Posterior vena cava (tissue), 2 donors: ENCODE measurements around the gene KCNE3. TPM values are rescaled to one million over a fixed set of nuclear protein-coding genes. Genes with fewer than 3 reads are reported as not detected.

Experiments used
- DNase-seq: peaks from one replicate; pipeline ENCODE4 v3.0.0-alpha.2; 2020; ENCODE audit warnings: low spot score
- intact Hi-C, 2 donors: fragments of 100-400 bp; cut with DNase I; formaldehyde crosslinking; loops; one replicate each; pipeline versions ENCODE4 v1.14.1 to v1.14.2; 2022 to 2023
- total RNA-seq, 2 donors: library from RNA; stranded (reverse); fragmentation: NEBNext Ultra II Directional; extraction: Animal tissue kit (Norgen Biotek cat#: 25700); gene quantifications; one replicate each; pipeline ENCODE4 v1.2.1, GENCODE V29; 2021
- donor health status: DM: yes; HTN: yes; CAD: no.
- donor health status: DM: yes; HTN: yes; CAD: no.

Gene KCNE3
- total RNA-seq, 2 donors from 2014 or later = 2.6 to 7.3 TPM

DNA sequence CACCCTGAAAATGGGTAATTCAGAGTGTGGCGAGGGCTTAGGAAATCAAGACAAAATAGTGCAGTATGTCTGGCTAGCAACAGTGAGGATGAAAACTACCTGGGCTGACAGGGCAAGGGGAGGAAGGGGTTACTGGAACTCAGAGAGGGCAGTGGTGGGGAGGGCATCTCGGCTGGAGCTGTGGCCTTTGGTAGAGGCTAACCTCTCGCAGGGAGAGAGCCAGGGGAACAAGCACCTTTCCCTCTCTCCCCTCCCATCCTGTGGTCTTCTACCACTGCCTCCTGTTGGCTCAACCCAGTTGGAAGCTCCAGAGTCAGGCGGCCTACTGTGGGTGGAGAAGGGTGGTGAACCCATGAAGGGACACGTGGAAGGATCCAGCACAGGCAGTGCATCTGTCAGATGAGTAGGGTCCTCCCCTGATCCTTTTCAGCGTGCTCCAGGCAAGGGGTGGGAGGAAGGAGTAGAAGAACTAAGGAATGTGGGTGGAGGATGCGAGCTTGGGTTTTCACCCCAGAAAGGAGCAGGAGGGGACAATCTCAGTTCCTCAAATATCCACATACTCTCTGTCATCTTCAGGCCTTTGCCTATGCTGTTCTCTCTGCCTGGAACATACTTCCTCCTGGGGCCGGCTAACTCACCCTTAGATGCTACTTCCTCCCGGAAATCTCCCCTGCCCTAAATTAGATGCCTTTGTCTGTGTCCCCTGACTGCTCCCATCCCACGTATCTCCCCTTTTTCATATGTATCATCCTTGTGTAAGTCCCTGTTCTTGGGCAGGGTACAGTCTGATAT is 6.2 kb upstream of the KCNE3 start:
- DNase-seq = no peak

GRCh38 chr11:74471668-74472429 is 4.5 kb upstream of the KCNE3 start:
- intact Hi-C loops = no loop called here
- no peak for DNase-seq

More for the DNA sequence above, 6.2 kb upstream of the KCNE3 start:
- intact Hi-C loops = no loop called here

- no peak for DNase-seq
Observed at GRCh38 chr11:74471037-74471436, 3.7 kb upstream of the KCNE3 start.

GRCh38 chr11:74470526-74470925 is 3.2 kb upstream of the KCNE3 start:
- intact Hi-C loops = no loop called here
- no peak for DNase-seq

More at GRCh38 chr11:74471037-74471436, 3.7 kb upstream of the KCNE3 start:
- intact Hi-C loops = no loop called here

- intact Hi-C loops = loop anchor here in 1 of 2 donors (10.0 kb wide), 1 partner anchor 256 kb away; no protein-coding TSS in a partner anchor
Observed at GRCh38 chr11:74468936-74469335, 1.6 kb upstream of the KCNE3 start.

GRCh38 chr11:74468521-74468920 is 1.2 kb upstream of the KCNE3 start:
- intact Hi-C loops = loop anchor here in 1 of 2 donors (10.0 kb wide), 1 partner anchor 256 kb away; no protein-coding TSS in a partner anchor
- no peak for DNase-seq

More at GRCh38 chr11:74468936-74469335, 1.6 kb upstream of the KCNE3 start:
- DNase-seq = no peak

DNA sequence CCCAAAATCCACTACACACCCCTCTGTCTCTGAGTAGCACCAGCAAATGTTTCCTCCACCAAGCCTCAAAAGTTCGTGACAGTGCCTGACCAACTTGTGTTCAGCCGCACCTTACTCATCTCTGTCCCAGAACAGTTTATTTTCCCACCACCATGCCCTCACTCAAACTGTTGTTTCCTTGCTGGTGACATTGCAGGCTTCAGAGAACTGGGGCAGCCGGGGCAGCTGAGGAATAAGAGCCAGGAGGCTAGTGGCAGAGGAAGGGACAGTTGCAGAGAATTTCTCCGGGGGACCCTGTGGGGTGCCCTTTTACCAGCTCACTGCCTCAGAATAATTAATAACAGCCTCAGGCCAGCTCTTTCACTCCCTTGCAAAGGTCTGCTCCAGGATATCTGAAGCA is 709 bp upstream of the KCNE3 start:
- DNase-seq = no peak
- intact Hi-C loops = loop anchor here in 1 of 2 donors (10.0 kb wide), 1 partner anchor 257 kb away; no protein-coding TSS in a partner anchor

DNA sequence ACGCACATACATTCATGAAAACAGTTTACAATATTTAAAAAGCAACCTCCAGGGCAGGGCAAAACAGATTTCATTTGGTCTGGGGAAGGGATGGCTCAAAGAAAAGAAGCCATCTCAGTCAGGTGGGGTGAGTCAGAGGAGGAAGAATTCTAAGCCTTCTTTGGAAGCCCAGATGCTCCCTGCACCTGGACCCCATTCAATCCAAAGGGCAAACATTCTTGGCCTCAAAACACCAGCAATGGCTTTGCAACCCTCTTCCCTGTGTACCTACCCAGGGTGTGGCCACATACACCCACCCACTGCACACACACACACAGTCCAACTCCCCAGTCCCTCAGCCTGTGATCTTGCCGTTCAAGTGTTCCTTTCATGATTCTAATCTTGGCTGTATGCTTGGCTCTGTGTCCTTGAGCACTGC is 2.0 kb downstream of the KCNE3 start:
- intact Hi-C loops = loop anchor here in 1 of 2 donors (10.0 kb wide), 1 partner anchor 260 kb away; no protein-coding TSS in a partner anchor
- no peak for DNase-seq

DNA sequence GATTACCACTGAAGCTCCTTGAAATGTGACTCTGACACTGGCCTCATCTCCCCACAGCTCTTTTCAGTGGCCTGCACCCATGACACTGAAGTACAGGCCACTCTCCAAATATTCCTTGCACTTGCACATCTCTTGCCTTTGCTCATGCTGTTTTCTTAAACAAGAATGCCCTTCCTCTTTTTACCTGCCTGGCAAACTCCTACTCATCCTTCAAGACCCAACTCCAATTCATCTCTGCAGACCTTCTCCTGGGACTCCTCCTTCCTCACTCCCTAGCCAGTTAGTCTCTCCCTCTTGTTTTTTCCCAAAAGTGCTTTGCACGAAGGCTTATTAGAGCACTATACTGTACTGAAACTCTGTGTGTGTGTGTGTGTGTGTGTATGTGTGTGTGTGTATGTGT is 2.6 kb downstream of the KCNE3 start:
- intact Hi-C loops = loop anchor here in 1 of 2 donors (10.0 kb wide), 1 partner anchor 260 kb away; no protein-coding TSS in a partner anchor

GRCh38 chr11:74463216-74463615 is 4.1 kb downstream of the KCNE3 start:
- no peak for DNase-seq
- intact Hi-C loops = loop anchor here in 1 of 2 donors (10.0 kb wide), 1 partner anchor 262 kb away; no protein-coding TSS in a partner anchor

More for the DNA sequence above, 2.6 kb downstream of the KCNE3 start:
- DNase-seq = no peak

DNA sequence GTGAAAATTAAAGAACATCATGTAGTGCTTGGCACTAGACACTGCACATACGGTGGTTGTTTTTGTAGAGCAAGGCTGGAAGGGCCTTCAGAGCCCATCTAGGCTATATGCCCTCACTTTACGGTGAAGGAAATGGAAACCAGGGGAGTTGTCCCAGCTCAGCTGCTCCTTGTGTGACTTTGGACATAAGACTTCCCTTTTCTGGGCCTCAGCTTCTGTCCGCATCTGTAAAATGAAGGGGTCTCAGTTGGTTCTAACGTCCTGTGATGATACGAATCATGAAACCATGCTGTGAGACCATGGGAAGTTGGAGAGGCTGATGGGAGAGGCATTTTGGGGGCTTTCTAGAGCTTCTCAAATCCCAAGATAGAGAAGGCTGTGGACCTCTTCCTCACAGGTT is 4.7 kb downstream of the KCNE3 start:
- intact Hi-C loops = loop anchor here in 1 of 2 donors (10.0 kb wide), 1 partner anchor 262 kb away; no protein-coding TSS in a partner anchor
- no peak for DNase-seq

- DNase-seq = peak; percentile 93
- intact Hi-C loops = loop anchor here in 1 of 2 donors (10.0 kb wide), 1 partner anchor 263 kb away; no protein-coding TSS in a partner anchor
Observed at GRCh38 chr11:74462009-74462408, 5.3 kb downstream of the KCNE3 start.

DNA sequence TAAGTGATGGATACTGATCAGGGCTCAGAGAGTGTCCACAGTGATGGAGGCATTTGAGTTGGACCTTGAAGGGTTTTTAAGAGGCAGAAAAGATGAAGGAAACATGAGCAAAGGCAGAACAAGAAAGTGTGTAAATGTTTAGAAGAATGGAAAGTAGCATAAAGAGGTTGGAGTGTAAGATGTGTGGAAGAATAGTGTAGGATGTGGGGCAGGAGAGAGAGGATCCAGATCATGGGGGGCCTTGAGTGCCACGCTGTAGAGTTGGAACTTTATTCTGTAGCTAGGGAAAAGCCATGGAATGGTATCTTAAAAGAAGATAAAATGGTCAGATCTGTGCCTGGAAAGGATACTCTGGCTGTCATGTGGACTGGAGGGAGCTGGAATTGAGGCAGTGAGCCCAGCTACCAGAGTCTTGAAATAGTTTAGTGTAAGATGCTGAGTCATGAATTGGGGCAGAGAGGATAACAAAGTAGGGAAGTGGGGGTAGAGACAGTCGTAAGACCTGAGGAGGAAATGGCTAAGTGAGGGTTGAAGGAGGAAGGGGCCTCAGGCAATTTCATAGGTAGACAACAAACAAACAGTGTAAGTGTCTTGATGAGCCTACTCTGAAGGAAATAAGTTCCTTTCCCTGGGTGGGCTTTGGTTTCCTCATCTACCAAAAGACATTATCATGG is 6.7 kb downstream of the KCNE3 start:
- intact Hi-C loops = loop anchor here in 1 of 2 donors (10.0 kb wide), 1 partner anchor 264 kb away; no protein-coding TSS in a partner anchor
- no peak for DNase-seq

GRCh38 chr11:74460065-74460464 is 7.3 kb downstream of the KCNE3 start:
- intact Hi-C loops = loop anchor here in 1 of 2 donors (10.0 kb wide), 1 partner anchor 265 kb away; no protein-coding TSS in a partner anchor
- no peak for DNase-seq

DNA sequence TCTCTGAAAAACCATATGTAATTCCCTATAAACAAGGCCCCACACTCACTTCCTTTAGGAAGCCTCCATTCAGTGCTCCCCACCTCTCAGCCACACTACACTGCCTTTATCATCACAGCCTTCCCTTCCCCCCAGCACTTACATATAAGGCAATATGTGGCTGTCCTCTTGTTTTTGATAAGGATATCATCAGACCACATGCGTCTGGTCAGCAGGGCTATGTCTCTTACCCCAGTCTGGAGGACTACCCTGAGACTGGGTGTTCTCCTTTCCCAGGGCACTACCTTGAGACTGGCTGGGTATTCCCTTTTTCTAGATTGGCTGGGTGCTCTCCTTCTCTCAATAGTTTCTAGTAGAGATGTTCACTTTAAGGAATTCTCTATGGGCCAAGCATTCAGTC is 7.8 kb downstream of the KCNE3 start:
- no peak for DNase-seq
- intact Hi-C loops = no loop called here

DNA sequence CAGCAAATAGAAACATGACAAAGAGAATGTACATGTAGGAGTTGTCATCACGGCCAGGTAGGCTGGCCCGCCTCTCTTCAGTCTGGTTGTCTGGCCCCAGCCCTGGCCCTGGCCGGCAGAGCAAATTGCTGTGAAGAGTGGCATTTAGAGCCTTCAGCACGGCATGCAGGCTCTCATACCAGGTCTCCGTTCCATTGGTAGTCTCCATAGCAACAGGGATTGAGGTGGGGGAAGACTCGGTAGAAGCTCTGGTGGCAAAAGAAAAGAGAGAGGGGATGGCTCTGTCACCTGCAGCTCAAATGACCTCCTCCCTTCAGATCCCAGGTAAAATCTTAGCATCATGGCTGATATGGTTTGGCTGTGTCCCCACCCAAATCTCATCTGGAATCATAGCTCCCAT is 10.0 kb downstream of the KCNE3 start:
- DNase-seq = no peak
- intact Hi-C loops = no loop called here

DNA sequence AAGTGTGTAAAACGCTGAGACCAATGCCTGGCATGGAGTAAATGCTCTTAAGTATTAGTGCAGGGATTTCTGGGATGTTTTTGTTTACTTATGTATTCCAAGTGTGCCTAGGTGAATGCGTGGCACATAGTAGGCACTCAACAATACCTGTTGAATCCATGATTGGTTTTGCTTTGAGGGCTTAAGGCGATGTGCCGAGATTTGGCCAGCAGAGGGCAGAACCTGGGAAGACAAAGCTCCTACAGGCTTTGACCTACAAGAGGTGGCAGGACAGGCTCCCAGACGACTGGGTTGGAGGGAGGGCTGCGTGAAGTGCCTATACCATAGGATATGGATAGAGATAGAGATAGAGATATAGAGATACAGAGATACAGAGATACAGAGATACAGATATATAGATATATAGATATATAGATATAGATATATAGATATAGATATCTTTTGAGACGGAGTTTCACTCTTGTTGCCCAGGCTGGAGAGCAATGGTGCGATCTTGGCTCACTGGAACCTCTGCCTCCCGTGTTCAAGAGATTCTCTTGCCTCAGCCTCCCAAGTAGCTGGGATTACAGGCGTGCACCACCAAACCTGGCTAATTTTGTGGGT is 13.9 kb downstream of the KCNE3 start:
- DNase-seq = peak; percentile 89
- intact Hi-C loops = loop anchor here (2.0 to 5.0 kb wide), 3 partner anchors 75 to 289 kb away; no protein-coding TSS in a partner anchor

- no peak for DNase-seq
- intact Hi-C loops = loop anchor here (2.0 to 5.0 kb wide), 3 partner anchors 74 to 290 kb away; no protein-coding TSS in a partner anchor
Observed at GRCh38 chr11:74452366-74452765, 15.0 kb downstream of the KCNE3 start.
